GM19238 (cell line): ENCODE measurements around the gene GHRHR.

ENCODE experiments used
- DNase-seq: peaks from one replicate; pipeline ENCODE4 v3.0.0; 2011; ENCODE audit warnings: low spot score; ENCODE audit not compliant: insufficient read length

The GHRHR gene

DNA sequence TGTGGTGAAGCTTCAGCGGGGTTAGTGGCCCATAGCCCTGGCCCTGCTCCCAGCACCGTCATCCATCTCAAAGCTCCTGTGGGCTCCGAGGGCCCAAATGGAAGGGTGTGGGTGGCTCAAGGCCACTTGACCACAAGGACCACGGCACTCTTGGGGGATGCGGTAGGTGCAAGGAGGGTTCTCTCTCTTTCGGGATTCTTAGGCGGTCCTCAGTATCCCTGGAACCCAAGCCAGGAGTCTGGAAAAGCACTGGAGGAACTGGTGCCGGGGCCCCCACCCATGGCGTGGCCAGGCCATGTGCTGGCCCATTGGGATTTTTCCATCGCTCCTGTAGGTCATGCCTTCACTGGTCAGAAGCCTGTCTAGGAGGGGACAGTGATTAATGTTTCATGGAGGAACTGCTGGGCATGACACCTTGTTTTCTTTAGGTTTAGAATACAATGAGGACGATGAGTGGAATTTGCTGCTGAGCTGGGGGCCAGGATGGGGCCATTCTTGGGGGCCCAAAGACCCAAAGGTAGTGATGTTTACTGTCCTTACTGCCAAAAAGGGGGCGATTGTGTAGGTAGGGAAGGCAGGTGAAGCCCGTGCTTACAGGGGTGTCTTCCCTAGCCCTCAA, 35.4 kb upstream of the GHRHR start:
- DNase-seq = no peak

DNA sequence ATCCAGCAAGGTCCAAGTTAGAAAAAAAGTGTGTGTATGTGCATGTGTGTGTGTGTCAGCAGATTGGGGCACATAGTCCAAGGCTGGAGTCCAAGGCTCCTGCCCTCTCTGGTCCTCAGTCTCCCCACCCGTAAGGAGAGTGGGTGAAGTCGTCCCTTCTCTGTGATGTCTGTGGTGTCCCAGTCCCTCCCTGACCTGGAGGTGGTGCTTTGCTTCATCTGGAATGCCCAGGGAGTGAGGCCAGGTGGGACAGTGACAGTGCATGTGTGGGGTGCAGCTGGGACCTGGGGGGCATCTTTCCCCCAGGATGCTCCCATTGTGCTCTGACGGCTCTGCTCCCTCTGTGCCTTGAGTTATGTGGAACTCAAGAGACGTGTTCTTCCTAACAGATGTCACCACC, 34.1 kb upstream of the GHRHR start:
- DNase-seq = no peak

GRCh38 chr7:30930621-30931020, 33.1 kb upstream of the GHRHR start:
- no peak for DNase-seq

DNA sequence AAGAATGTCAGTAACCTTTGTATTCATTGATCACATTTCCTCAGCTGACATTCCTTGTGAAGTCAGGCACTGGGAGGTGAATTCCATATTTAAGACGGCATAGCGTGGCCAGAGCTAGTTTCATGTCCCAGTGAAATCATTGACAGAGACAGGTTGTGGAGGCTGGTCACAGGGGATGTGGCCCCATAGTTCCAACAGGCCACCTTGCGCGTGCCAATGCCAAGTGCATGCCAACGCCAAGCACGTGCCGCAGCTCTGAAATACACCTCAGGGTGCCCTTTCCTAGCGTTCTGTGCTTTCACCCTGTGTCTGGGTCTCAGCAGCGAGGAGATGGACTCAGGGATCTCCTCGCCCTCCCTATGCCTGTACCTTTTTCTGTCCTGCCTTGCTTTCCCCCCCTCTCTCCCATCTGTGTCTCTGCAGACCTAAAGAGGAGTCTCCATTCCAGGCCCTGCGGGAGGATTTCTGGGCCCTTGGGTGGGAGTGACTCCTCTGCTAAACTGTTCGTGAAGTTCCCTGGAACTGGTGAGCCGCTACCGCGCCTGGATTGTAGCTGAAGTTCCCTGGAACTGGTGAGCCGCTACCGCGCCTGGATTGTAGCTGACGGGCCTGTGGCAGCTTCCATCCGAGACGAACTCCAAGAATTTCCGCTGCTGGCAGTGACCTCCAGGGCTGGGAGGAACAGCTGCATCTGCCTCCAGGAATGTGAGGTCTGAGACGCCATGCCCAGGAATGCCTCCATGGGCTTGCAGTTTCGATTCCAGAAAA, 32.4 kb upstream of the GHRHR start:
- DNase-seq = no peak

- DNase-seq = no peak
These were observed 31.7 kb upstream of the GHRHR start for GRCh38 chr7:30931929-30932540.

DNA sequence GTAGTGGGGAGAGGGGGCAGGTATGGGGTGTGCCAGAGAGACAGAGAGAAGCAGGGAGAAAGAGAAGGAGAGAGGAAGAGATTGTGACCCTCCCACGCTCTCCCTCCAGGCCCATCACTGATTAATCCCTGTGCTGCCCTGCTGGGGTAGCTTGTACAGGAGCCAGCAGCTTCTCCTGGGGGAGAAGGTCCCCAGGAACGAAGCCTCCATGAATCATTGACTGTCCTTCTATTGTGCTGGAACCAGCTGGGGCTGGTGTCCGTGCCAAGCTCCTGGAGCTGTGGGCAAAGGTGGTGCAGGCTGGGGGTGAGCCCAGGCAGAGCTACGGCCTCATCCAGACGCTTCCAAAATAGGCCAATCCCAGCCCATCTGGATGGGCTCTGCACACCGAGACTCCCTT, 31.2 kb upstream of the GHRHR start:
- DNase-seq = no peak

DNA sequence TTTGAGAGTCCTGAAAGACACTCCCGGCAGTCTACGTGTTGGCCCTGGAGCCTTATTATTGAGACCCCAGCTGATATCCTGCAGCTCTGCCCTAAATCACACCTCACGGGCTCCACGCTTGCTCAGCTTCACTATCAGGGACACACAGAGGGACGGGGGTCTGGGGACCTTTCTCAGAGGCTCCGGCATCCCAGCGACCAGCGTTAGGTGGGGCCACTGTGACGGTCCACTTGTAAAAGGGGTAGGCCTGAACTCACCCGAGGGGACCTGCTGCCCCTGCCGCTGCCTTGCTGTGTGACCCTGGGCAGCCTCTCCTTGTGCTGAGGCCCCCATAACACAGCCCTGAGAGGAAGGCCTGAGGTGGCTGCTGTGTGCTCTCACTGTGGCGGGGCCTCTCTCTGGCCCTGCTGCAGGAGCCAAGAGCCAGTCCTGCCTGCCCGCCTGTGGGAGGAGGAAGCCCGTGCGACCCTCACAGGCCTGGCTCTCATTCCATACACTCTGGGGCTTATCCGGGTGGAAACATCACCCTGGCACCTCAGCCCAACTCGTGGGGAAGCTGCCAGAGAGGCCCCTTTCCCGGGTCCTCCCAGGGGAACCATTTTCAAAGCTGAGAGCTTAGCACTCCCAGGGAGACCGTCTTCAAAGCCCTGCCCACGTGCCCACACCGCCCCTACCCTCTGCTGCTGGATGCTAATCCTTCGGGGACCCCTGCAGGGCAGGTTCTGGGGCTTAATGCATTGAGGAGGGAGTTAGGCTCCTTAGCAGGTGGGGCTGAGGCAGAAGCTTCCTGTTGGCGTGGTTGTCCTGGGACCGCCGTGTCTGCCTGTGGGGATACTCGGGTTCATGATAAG, 30.4 kb upstream of the GHRHR start:
- DNase-seq = no peak

DNA sequence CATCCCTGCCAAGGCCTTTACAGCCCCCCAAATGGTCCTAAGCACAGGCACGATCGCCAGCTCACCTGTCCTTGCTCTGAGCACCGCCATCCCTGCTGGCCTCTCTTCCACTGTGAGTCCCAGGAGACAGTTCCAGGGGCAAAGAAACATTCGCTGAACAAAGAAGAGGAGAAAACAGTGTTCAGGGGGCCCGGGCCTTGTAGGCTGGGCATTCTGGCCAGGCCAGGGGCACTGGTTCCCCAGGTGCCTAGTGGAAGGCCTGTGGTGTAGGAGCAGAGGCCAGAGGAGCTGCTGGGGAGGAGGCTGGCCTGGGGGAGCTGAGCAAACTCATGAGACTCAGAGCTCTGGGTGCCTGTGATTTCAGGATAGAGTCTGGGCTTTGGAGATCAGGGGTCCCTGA, 29.5 kb upstream of the GHRHR start:
- no peak for DNase-seq

- no peak for DNase-seq
These were observed 28.8 kb upstream of the GHRHR start for GRCh38 chr7:30934732-30935568.

- DNase-seq = no peak
These were observed 28.2 kb upstream of the GHRHR start for GRCh38 chr7:30935569-30935877.

GRCh38 chr7:30936650-30937245, 27.0 kb upstream of the GHRHR start:
- no peak for DNase-seq

- DNase-seq = no peak
These were observed 26.3 kb upstream of the GHRHR start for GRCh38 chr7:30937416-30937815.

- DNase-seq = peak; percentile 72
These were observed 25.1 kb upstream of the GHRHR start for GRCh38 chr7:30938435-30939316.

DNA sequence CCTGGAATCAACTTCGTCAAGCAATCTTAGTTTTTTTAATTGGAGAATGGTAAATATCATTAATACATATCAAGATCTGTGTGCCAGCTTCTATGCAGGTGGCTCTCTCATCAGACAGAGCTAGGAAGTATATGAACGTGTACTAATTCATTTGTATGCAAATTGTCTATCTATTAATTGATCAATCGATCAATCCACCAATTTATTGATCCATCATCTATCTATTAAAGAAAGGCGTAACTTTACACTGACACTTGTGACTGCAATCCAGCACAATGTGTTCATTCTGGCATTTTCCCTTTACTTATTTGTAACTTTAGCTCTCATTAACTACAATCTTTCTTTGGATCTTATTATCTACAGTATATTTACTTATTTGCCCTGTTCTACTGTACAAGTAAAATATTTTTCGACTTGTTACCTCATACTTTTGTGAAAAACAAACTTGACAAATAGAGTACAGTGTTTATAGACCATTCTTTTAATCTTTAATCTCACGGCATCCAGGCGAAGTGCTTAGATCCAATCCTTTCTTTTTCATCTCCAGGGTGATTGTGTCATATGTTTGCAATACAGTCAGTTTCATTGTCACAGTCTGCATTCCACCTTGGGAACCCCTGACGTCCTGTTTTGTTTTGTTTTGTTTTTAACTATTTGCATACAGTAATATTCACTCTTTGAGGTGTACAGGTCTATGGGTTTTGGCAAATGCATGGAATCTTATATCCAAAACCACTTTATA, 22.0 kb upstream of the GHRHR start:
- DNase-seq = no peak

DNA sequence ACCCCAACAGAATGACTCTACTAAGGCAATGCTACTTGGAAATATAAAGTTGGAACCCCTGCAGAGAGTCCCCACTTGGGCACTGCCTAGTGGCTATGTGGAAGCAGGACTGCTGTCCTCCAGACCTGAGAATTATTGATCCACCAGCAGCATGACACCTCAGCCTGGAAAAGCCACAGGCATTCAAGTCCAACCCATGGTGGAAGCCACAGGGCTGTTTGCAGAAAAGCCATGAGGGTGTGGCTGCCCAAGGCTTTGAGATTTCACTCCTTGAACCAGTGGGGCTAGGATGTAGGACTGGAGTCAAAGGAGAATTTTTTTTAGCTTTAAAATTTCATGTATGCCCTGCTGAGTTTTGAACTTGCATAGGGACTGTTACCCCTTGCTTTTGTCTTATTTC, 13.6 kb upstream of the GHRHR start:
- DNase-seq = no peak

GRCh38 chr7:30954914-30955313, 8.8 kb upstream of the GHRHR start:
- DNase-seq = no peak

GRCh38 chr7:30956704-30957103, 7.0 kb upstream of the GHRHR start:
- no peak for DNase-seq

DNA sequence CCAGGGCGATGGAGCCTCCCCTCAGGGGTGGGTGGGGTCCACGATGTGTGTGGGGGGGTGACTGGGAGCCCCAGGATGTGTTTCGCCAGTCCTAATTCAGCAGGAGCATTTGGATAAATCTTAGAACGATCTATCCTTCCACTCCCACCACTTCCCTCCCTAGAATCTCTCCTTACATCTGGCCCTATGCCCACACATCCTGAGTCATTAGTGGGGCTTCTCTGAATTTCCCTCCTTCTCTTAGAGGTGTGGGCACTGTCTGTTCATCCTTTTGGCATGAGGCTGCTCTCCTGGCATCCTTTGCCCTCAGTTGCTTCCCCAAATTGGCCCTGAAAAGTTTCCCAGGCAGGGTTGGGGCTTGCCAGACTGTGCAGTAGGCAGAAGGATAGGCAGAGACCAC, 1.6 kb downstream of the GHRHR start:
- no peak for DNase-seq

DNA sequence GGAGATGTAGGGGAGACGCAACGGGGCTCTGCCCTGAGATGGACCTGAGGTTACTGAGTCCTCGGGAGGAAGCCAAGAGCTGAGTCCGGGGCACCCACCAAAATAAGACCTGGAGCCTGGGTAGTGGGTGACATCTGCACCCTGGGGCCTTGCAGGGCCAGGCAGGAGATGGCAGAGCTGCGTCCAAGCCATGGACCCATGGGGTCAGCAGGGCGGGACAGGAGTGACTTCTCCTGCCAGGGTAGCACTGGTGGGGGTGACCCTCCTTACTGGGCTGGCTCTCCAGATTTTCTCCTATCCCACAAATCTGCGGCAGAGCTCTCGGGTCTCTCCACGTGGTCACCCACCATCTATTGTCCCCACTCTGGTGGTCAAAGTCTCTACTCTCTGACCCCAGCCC, 2.1 kb downstream of the GHRHR start:
- DNase-seq = no peak
